Measurements from ENCODE around the gene IMPG1.

Gene IMPG1, protein sequence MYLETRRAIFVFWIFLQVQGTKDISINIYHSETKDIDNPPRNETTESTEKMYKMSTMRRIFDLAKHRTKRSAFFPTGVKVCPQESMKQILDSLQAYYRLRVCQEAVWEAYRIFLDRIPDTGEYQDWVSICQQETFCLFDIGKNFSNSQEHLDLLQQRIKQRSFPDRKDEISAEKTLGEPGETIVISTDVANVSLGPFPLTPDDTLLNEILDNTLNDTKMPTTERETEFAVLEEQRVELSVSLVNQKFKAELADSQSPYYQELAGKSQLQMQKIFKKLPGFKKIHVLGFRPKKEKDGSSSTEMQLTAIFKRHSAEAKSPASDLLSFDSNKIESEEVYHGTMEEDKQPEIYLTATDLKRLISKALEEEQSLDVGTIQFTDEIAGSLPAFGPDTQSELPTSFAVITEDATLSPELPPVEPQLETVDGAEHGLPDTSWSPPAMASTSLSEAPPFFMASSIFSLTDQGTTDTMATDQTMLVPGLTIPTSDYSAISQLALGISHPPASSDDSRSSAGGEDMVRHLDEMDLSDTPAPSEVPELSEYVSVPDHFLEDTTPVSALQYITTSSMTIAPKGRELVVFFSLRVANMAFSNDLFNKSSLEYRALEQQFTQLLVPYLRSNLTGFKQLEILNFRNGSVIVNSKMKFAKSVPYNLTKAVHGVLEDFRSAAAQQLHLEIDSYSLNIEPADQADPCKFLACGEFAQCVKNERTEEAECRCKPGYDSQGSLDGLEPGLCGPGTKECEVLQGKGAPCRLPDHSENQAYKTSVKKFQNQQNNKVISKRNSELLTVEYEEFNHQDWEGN

DNA sequence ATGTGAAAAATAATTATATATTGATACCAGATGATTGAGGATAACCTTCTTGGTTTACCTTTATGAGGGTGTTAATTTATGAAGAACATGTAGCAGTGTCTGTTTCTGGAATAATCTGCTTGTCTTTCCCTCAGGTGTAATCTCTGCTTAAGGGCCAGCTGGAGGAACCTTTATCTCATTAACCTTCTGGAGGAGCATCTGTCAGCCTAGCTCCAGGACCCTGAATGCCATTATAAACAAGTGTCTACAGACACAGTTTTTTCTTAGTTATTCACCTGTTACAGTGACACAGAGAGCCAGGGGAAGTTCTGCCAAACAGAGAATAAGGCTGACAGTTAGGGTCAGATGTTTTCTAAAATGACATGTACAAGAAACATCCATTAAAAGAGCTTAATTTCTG lies at the start of gene IMPG1:
TSS of gene IMPG1 (minus strand) at position 101 of the 400 bp plus-strand sequence. CDS start 174 bp downstream, outside the sequence.
- no peak for DNase-seq

DNA sequence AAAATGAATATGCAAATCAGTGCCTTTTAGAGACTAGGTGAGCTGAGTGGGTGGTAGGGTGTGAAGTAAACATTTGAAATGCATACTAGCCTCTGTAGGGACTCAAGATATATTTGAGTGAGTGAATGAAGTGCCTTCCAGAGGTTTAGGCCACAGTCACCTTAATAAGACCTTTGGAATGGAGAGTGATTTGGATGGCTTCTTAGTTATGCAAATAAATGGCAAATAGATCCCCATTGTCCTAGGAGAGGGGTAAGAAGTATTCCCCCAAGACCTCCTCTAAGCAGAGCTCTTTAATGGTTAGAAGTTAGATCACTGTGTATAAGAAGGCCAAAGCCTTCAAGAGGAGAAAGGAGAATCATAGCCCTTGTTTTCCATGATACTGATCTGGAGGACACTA lies 47.8 kb upstream of the IMPG1 start:
- no peak for DNase-seq

DNA sequence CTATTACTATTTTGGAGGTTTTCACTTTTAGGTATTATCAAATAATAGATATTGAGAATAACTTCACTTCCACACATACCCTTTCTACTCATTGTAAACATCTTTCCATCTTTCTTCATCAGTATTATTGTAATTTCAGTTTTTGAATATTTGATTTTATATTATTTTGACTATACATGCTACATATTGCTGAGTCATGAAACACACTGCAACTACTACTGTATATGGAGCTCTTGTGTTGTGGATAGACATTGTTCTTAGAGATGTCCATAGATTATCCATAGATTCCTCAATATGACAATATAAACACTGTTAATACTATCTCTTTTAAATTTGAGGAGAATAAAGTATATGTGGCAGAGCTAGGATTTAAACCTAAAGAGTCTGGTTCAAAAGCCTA lies 819 bp upstream of the IMPG1 start:
- no peak for DNase-seq

DNA sequence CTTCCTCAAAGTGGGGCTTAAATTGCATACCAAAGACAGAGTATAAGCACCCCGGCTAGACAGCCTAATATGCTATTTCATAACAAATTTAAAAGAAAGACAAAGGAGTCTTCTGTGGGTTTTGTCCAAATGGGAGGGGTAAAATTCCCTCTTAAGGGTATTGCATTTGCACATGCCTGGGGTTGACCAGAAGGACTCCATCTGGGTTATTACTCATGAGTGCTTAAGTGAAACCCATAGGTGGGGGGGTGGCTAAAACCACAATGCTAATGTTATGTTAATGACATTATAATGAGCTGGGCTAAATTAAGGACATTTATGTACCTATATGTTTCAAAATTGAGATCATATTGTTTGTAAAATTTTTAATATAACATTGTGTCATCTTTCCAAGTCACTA lies 15.0 kb downstream of the IMPG1 start:
- DNase-seq, result no peak

GRCh38 chr6:76052314-76052713 lies 20.1 kb downstream of the IMPG1 start:
- no peak for DNase-seq

DNA sequence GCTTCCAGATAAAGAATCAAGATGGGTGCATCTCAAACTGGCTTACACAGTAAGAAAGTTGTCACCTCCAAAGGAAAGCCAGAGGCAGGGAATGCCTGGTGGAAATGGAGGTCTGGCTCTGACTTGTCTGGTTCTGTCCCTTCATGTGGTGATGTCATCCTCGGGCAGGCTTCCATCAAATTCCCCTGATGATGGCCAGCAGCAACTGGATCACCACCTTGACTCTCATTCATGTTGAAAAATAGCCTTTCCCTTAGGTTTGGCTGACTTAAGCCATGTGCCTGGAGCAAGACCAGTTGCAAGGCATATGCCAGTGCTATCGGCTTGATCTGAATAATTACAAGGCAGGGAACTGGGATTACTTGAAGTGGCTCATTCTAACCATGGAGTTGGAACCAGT lies 28.8 kb downstream of the IMPG1 start:
- DNase-seq, result no peak

- no peak for DNase-seq
These were observed 36.7 kb downstream of the IMPG1 start for GRCh38 chr6:76035713-76036112.

DNA sequence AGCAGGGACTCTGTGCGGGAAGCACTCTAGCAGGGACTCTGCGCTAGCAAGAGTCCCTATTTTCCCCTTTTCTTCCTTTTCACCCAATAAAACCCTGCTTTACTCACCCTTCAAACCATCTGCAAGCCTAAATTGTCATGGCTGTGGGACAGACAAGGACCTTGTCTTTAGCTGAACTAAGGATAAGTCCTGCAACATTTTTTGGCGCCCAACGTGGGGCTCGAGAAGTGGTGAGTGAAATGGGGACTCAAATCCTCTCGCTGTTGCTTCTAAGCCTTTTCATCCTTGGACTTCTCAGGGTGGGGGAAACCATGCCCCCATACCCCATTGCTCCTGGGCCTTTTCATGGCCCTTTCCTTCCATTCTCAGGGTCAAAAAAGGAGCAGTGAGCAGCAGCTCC lies 46.4 kb downstream of the IMPG1 start:
- DNase-seq, result no peak

DNA sequence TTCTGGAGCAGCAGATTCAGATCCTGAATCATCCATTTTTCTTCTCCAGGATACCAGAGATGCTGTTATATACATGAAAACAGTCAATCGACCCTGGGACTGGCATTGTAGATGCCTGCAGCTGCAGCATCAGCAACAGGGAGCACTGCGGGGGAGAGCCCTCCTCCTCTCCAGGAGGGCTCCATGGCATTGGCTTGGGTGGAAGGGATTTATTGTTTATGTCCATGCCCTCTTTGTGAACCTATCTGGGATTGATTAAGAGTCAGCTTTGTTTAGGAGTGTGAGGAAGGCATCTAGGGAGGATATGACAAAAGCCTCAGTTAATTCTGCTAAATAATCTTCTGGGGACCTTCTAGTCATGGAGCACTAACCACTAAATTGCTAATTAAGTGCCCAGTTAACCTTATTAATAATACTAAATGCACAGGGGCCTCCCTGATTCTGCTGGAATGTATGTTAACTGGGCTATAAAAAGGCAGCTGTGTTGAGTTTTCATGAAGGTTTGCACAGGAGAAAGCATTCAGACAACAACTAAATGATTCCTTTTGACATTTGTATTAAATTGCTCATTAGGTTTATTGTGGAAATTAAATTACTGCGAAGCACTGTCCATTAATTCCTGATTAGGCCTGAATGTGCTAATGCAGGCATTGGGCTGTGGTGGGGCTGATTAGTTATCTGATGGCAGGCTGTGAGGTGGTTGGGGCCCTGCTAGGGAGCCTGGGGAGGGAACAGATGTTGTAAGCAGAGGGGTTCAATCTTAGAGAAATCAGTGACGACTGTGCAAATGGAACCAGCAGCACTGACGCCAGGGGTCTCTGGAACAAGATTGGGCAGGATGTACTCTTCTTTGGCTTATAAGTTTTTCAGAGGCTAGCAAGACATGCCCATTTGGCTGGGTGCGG lies 57.6 kb downstream of the IMPG1 start:
- no peak for DNase-seq

- DNase-seq, result no peak
These were observed 68.3 kb downstream of the IMPG1 start for GRCh38 chr6:76004202-76004601.

- no peak for DNase-seq
These were observed 68.8 kb downstream of the IMPG1 start for GRCh38 chr6:76003686-76004085.

GRCh38 chr6:76003113-76003512 lies 69.3 kb downstream of the IMPG1 start:
- no peak for DNase-seq

DNA sequence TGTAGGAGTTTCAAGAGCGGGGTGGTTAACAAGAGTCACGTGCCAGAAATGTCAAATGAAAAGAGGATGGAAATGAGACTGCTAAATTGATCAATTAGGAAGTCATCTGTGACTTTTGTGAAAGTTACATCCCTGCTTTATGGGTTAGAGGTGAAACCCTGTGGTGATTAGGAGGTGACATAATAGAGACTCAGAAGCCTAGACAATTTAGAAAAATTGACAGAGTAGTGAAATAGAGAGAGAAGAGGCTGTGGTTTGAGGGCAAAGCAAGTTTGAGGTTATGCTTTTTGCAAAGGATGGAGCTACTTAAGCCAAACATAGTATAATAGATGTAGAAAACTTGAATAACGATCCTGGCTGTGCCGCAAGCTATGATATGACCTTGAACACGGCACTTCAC lies 71.8 kb downstream of the IMPG1 start:
- DNase-seq, result no peak

DNA sequence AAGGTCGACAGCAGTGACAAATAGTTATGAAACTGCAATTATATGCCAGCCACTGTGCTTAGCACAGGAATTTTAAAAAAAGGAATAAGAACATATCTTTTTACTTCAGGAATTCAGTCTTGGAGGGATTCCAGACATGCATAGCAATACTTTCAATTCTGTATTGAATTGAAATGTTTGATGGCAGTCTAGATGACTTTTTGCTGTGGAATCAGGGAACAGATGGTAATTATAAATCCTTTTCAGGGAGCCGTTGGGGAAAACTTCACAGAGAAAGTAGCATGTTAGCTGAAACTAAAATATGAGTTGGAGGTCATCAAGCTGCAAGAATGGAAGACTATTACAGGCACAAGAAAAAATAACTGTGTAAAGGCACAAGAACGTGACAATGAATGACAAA lies 74.8 kb downstream of the IMPG1 start:
- no peak for DNase-seq

- DNase-seq, result no peak
These were observed 79.0 kb downstream of the IMPG1 start for GRCh38 chr6:75993236-75994162.

DNA sequence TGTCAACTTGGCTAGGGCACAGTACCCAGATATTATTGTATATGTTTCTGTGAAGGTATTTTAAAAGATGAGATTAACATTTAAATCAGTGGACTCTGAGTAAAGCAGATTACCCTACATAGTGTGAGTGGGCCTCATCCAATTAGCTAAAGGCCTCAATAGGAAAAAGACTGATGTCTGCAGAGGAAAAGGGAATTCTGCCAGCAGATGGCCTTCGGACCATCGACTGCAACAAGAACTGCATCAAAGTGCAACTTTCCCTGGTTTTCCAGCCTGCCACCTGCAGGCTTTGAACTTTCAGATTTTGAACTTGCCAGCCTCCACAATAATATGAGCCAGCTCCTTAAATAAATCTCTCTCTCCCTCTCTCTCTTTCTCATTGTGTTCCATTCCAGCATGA lies 80.5 kb downstream of the IMPG1 start:
- DNase-seq, result no peak

DNA sequence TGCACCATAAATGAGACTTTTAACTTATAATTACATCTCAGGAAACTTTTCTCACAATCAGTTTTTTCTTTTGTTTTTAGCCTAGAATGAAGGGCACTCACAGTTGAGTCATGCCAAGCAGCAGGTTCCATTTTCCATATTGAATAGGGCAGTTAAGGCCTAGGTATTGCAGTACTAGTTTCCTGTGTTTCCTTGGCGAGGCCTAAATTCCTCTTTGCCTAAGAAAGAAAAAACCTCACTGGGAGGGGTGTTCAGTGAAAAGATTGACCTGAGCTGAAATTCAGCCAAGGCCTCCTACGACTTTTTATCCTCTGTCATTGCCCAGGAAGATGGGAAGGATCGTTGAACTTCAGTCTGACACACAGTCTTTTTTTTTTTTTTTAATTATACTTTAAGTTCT lies 85.5 kb downstream of the IMPG1 start:
- DNase-seq, result no peak

DNA sequence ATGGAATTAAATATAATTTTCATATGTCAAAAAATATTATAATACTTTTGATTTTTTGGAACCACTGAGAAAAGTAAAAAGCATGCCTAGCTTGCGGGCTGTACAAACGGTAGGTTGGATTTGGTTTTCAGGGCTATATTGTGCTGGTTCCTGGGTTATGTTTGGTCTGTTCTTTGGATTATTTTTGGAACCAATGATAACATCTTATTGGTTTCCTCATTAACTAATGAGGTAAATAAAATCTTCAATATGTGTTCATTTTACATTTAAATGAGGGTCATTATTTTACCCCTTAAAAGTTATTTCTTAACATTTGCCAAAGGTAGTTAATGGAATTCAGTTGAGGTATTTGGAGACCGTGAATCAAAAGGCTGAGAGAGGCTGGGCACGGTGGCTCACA lies 96.6 kb downstream of the IMPG1 start:
- no peak for DNase-seq

GRCh38 chr6:75970093-75970492 lies 102.4 kb downstream of the IMPG1 start:
- no peak for DNase-seq

GRCh38 chr6:75968143-75968542 lies 104.3 kb downstream of the IMPG1 start:
- DNase-seq, result no peak

DNA sequence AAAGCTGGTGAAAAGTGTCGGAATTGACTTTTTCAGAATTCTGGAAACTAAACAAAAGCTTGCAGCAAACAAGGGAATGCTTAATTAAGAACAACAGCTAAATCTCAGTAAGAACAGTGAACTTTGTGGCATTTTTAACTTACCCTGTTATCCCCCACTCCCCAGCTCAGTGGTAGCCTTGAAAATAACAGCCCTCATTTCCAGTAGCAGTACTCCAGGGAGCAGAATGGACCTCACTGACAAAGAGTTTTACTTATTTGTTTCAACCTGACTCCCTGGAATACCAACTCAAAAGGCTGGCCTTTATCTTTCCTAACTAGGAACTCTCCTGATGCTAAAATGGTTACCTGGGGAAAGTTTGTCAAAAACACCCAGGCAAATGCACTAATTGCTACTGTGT lies 108.9 kb downstream of the IMPG1 start:
- no peak for DNase-seq

GRCh38 chr6:75952128-75952527 lies 120.3 kb downstream of the IMPG1 start:
- DNase-seq, result no peak
